Measurements from ENCODE around the gene SCAANT1. TPM values are rescaled to one million over a fixed set of nuclear protein-coding genes. Genes with fewer than 3 reads are reported as not detected.
A peak's percentile ranks its signal among the peaks of the same experiment; 100 is the strongest.

Gene SCAANT1
- total RNA-seq, 2 donors from 2014 or later, result 2.4 TPM; not detected in 1

DNA sequence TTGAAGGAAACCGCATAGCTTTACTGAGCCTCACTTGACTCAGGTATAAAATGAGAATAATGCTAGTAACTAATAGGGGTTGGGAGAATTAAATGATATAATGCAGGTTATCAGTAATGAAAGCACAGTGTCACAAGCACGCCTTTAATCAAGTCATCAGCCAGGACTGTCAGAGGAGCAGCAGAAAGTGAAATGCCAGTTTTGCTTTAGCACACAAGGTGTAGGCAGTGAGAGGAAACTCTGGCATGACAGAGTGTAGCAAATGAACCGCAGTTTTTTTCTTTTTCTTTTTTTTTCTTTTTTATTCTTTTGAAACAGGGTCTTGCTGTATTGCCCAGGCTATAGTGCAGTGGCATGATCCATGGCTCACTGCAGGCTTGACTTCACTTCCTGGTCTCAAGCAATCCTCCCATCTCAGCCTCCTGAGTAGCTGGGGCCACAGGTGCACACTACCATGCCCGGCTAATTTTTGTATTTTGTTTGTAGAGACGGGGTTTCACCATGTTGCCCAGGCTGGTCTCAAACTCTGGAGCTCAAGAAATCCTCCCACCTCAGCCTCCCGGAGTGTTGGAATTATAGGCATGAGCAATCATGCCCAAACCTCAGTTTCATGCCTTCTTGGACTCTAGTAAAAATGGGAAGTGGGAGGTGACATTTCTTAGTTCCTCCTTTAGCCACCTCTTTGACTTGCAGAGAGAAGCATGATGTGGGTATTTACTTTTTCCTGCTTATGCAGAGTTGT, 9.7 kb upstream of the SCAANT1 start:
- no peak for ATAC-seq (replicated peaks)
- H3K4me1 Mint-ChIP-seq, result peaks cover 33% of the 10 kb centered on the region
- no peak overlapping the region for H3K4me3 Mint-ChIP-seq
- no peaks in the 10 kb centered on the region for H3K9me3 Mint-ChIP-seq
- H3K36me3 Mint-ChIP-seq (ENCODE audit: low read depth), result peaks cover 93% of the 10 kb centered on the region
- H3K27ac Mint-ChIP-seq, result no peak overlapping the region
- no peaks in the 10 kb centered on the region for H3K27me3 Mint-ChIP-seq

DNA sequence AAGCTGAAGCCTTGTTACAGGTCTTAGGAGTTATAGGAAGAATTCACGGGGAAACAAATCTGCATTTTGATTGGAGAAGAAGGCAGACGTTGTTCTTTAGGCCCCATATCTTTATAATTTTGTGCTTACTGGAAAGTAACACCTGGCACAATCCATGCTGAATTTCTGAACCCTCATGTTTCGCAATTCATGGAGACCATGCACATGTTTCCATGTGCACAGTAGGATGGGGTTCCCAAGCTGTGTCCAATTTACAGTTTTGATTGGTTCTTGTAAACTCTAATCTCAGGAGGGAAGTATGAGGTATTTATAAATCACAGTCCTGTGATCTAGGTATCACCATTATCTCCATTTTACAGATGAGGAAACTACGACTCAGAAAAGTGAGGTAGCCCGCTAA, 7.8 kb upstream of the SCAANT1 start:
- Mint-ChIP-seq H3K27me3 (no peaks in the 10 kb centered on the region), H3K9me3 (no peaks in the 10 kb centered on the region), H3K36me3 (ENCODE audit: low read depth) (peaks cover 90% of the 10 kb centered on the region), H3K27ac (no peak overlapping the region), H3K4me3 (no peak overlapping the region), H3K4me1 (peaks cover 34% of the 10 kb centered on the region)
- ATAC-seq (replicated peaks), result no peak

DNA sequence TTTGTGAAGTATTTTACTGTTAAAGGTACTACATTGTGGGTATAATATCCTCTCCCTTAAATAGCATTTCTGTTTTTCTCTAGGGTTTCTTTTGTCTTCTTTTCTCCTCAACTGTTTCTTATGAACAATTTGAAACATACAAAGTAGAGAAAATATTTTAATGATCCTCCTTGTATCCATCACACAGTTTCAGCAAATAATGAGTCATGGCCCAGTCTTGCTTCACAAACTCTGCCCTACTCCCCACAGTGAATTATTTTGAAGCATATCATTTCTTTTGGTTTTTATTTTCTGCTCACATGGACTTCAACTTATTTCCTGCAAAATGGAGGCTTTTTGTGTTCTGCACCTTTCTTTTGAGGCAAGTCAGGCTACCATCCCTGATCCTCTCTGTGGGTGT, 6.1 kb upstream of the SCAANT1 start:
- H3K4me1 Mint-ChIP-seq, result peaks cover 31% of the 10 kb centered on the region
- peaks cover 90% of the 10 kb centered on the region for H3K36me3 Mint-ChIP-seq (ENCODE audit: low read depth)
- H3K9me3 Mint-ChIP-seq, result no peaks in the 10 kb centered on the region
- ATAC-seq (replicated peaks), result no peak
- no peak overlapping the region for H3K27ac Mint-ChIP-seq
- H3K4me3 Mint-ChIP-seq, result no peak overlapping the region
- H3K27me3 Mint-ChIP-seq, result no peaks in the 10 kb centered on the region

DNA sequence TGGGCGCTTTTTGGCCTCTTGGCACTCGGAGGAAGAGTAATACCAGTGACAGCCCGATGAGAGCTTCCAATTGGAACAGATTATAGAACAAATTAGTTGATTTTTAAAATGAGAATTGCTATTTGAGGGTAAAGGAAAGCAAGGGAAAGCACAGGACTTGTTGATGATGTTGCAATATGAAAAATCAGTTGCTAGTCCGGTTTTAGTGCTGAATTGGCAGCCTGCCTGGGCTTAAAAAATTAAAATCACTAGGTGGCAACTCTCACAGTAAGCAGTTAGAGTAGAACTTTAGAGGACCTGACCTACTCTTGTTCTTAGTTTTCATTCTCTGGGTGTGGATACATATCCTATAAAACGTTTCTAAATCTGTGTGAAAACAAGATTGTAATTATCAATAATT, 2.1 kb upstream of the SCAANT1 start:
- peak overlapping the region; percentile 83 for H3K4me3 Mint-ChIP-seq
- H3K27ac Mint-ChIP-seq, result no peak overlapping the region
- no peaks in the 10 kb centered on the region for H3K27me3 Mint-ChIP-seq
- peaks cover 32% of the 10 kb centered on the region for H3K4me1 Mint-ChIP-seq
- peaks cover 64% of the 10 kb centered on the region for H3K36me3 Mint-ChIP-seq (ENCODE audit: low read depth)
- no peaks in the 10 kb centered on the region for H3K9me3 Mint-ChIP-seq
- ATAC-seq (replicated peaks), result no peak

DNA sequence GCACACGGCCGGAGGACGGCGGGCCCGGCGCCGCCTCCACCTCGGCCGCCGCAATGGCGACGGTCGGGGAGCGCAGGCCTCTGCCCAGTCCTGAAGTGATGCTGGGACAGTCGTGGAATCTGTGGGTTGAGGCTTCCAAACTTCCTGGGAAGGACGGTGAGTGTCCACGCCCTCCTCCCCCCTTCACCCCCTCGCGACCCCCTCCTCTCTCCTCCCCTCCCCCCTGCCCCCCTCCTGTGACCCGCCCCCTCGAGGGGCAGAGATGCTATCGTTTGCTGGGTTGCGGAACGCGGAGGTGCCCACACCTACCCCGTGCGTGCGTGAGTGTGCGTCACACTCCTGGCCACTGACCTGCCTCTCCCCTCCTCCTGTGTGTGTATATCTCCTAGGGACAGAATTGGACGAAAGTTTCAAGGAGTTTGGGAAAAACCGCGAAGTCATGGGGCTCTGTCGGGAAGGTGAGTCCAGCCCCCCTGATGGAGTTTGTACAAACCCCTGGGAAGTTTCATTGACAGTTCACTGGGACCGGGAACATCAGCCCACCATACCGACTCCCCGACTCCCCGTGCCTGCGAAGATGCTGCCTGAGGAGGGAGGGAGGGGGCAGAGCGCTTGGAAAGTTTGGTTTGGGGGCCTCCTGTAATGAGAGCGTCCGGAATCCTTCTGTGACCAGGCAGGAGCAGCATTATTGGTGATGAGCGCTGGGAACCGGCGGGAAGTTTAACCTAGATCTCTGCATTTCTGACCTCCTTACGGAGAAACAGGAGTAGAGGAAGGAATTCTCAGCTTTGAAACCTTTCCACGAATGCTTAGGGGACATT, 795 bp upstream of the SCAANT1 start:
- peak overlapping the region; percentile 89 for H3K27ac Mint-ChIP-seq
- no peaks in the 10 kb centered on the region for H3K27me3 Mint-ChIP-seq
- peak overlapping the region; percentile 83 for H3K4me3 Mint-ChIP-seq
- H3K9me3 Mint-ChIP-seq, result no peaks in the 10 kb centered on the region
- ATAC-seq (replicated peaks), result peak; percentile 47
- peaks cover 50% of the 10 kb centered on the region for H3K36me3 Mint-ChIP-seq (ENCODE audit: low read depth)
- H3K4me1 Mint-ChIP-seq, result peaks cover 27% of the 10 kb centered on the region

DNA sequence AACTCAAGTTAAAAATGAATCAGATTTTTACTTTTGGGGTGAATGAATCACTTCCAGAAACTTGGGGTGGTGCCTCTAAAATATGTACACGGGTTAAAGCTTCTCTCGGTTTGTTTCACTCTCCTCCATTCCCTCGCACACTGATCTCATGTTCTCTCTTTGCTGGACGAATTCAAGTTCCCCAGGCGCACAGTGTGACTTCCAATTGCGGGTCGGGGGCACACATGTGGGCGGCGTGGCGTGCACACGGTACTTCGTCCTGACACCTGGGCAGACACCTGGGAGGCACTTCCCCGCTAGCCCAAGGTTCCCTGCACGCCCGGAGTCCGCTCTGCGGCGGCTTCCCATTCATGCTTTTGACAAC, 692 bp downstream of the SCAANT1 start:
- peaks cover 17% of the 10 kb centered on the region for H3K4me1 Mint-ChIP-seq
- H3K27ac Mint-ChIP-seq, result peak overlapping the region; percentile 95
- ATAC-seq (replicated peaks), result peak; percentile 77
- peaks cover 35% of the 10 kb centered on the region for H3K36me3 Mint-ChIP-seq (ENCODE audit: low read depth)
- H3K4me3 Mint-ChIP-seq, result peak overlapping the region; percentile 88
- no peaks in the 10 kb centered on the region for H3K9me3 Mint-ChIP-seq
- H3K27me3 Mint-ChIP-seq, result no peaks in the 10 kb centered on the region

DNA sequence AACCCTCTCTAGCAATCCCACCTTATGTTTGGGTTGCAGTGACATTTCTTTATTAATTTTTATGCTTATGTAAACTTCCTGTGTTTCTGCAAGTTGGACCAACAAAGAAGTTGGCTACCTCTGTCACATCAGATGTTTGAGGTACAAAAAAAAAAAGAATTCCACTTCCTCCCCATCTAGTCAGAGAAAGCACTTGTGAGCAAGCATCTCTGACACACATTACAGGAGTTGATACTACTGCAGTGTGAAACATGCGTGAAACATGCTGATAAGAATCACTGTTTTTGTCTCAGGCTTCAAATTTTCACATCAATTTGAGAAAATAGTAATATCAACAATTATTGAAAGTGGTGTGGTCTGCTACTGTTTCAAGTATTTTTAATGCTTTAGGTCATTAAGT, 1.3 kb downstream of the SCAANT1 start:
- no peaks in the 10 kb centered on the region for H3K9me3 Mint-ChIP-seq
- H3K27me3 Mint-ChIP-seq, result no peaks in the 10 kb centered on the region
- H3K4me3 Mint-ChIP-seq, result peak overlapping the region; percentile 88
- H3K27ac Mint-ChIP-seq, result peak overlapping the region; percentile 95
- H3K36me3 Mint-ChIP-seq (ENCODE audit: low read depth), result peaks cover 29% of the 10 kb centered on the region
- H3K4me1 Mint-ChIP-seq, result peaks cover 15% of the 10 kb centered on the region
- peak; percentile 64 for ATAC-seq (replicated peaks)

DNA sequence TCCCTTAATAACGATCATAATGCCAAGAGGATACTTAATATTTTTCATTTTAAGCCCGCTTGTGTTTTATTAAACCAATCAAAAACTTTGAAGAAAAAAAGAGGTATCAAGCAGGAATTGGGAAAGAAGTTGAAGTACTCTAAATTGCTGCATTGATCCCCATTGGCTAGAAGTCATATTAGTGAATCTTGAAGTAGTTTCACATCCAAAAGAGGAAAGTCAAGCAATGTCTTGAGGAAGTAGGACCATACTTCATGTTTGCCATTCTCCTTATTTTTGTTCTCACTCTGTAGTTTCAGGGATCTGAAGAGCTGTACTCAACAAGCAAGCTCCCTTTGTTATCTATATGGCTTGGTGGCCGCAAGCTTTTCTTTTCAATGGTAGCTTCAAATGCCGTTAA, 2.2 kb downstream of the SCAANT1 start:
- Mint-ChIP-seq H3K4me3 (peak overlapping the region; percentile 88), H3K36me3 (ENCODE audit: low read depth) (peaks cover 30% of the 10 kb centered on the region), H3K27ac (peak overlapping the region; percentile 95), H3K27me3 (no peaks in the 10 kb centered on the region), H3K9me3 (no peaks in the 10 kb centered on the region), H3K4me1 (peaks cover 15% of the 10 kb centered on the region)
- no peak for ATAC-seq (replicated peaks)

DNA sequence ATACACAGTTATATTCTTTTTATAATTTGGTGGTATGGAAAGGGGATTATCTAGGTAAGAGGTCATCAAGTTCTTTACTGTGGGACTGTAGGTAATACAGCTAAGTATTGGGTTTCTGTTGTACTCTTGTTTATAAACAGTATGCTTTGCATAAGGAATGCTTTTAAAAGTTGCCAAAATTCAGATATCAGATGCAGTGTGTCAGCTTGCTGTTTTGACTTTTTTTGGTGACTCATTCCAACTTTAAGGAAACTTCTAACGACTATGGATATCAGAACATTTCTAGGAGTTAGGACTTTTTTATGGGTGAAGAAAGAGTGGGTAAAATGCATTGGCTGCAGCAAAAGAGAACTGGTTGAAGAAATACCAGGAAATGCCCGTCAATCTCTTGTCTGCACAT, 2.8 kb downstream of the SCAANT1 start:
- Mint-ChIP-seq H3K9me3 (no peaks in the 10 kb centered on the region), H3K27ac (no peak overlapping the region), H3K4me1 (peaks cover 11% of the 10 kb centered on the region), H3K4me3 (no peak overlapping the region), H3K36me3 (ENCODE audit: low read depth) (peaks cover 29% of the 10 kb centered on the region), H3K27me3 (no peaks in the 10 kb centered on the region)
- no peak for ATAC-seq (replicated peaks)

DNA sequence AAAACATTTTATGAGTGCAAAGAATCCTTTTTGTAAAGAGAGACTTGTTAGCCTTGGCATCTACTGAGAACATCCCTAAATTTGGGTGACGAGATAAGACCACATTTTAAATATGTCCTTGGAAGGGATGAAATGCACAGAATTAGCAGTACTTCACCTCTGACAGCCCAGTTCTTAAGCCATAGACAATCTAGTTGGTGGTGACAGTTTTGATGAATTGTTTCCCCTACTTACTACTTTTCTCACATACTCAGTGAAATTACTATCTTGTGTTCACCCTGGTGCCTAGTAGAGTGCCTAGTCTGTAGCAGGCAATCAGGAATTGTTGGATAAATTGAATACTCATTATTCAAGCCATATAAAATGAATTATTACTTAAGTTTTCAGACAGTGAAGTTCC, 3.4 kb downstream of the SCAANT1 start:
- H3K9me3 Mint-ChIP-seq, result no peaks in the 10 kb centered on the region
- no peaks in the 10 kb centered on the region for H3K27me3 Mint-ChIP-seq
- peaks cover 28% of the 10 kb centered on the region for H3K36me3 Mint-ChIP-seq (ENCODE audit: low read depth)
- no peak for ATAC-seq (replicated peaks)
- peaks cover 6% of the 10 kb centered on the region for H3K4me1 Mint-ChIP-seq
- H3K4me3 Mint-ChIP-seq, result no peak overlapping the region
- H3K27ac Mint-ChIP-seq, result no peak overlapping the region

DNA sequence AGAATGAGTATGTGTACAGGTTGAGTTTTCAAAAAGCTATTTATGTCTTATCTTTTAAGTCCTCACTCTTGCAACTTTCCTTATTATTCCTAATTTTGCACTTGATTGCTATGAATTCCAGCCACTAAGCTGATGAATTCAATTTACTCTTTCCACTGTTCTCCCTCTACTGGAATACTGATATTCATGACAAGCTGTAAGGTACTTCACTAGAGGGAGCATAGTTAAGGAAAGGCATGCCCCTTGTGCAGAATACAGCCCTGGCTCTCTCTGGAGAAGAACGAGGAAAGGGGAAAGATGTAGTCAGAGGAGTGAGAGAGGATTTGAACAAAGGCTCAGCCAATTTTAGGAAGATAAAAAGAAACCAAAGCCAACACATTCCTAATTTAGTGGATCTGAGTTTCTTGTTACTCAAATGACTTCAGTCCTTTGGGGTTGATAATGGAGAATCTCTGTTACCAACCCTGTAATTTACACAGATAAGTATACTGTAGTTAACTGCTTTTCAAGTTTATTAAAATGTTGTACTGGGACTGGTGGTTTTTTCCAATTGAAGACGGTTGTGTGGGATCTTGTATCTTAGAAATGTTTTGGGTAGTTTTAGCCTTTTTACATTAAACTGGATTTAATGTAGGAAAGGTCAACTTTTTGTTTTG, 4.0 kb downstream of the SCAANT1 start:
- H3K4me1 Mint-ChIP-seq, result peaks cover 6% of the 10 kb centered on the region
- H3K36me3 Mint-ChIP-seq (ENCODE audit: low read depth), result peaks cover 28% of the 10 kb centered on the region
- ATAC-seq (replicated peaks), result no peak
- H3K4me3 Mint-ChIP-seq, result no peak overlapping the region
- H3K27ac Mint-ChIP-seq, result no peak overlapping the region
- H3K9me3 Mint-ChIP-seq, result no peaks in the 10 kb centered on the region
- no peaks in the 10 kb centered on the region for H3K27me3 Mint-ChIP-seq

DNA sequence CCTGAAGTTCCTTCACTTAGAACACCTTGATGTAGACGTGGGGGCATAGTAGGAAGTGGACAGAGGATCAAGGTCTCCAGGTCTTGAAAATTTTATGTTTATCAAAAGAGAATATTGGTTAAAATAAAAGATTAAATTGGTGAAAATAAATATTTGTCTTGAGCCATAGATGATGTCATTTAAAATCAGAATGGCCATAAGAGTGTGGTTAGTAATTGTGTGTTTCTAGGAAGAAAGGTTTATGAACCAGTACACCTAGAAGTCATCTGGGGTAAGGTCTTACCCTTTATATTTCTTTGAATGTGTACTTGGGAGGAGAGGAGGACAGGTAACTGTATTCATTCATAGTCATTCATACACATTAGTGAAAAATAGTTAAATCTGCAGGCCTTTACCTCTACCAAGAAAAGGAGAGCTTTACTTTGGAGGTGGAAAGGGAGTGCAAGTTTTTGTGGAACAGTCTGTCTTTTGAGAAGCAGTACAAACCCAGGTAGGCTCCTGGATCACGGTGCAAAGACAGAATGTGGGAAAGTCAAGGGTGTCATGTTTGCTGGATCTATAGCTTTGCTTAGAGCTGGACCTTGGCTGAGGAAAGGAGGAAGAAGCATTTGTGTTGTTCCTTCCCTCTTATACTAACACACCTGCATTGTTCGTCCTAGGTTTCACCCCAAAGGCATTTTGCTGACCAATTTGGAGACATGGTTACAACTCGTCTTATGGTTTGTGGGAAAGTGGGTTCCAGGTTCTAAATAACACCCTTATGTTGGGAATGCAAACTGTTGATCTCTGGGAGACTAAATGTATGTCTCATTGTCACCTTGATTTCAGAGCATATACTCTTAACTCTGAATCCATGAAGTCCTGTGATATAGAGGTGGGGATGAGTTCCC, 6.2 kb downstream of the SCAANT1 start:
- Mint-ChIP-seq H3K27me3 (no peaks in the 10 kb centered on the region), H3K9me3 (no peaks in the 10 kb centered on the region), H3K4me1 (peaks cover 3% of the 10 kb centered on the region), H3K36me3 (ENCODE audit: low read depth) (peaks cover 38% of the 10 kb centered on the region), H3K4me3 (no peak overlapping the region), H3K27ac (no peak overlapping the region)
- no peak for ATAC-seq (replicated peaks)

DNA sequence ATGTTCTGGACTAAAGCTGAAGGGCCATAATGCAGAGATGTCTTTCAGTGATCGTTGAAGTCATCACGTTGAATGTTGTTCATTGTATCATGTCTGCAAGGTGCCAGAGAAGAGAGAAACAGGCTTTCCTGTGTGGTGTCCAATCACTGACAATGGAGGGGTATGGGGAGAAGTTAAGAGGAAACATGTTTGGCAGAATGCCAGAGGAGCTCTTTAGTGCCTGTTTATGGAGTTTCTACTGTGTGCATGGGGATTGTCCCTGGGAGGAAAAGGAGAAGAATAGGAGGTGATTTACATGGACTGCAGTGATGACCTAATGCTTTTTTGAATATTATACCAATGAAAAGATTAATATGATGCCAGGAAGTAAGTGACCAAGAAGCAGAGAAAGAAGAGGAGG, 11.7 kb downstream of the SCAANT1 start:
- Mint-ChIP-seq H3K27ac (peak overlapping the region; percentile 16), H3K4me1 (peaks cover 17% of the 10 kb centered on the region), H3K9me3 (no peaks in the 10 kb centered on the region), H3K4me3 (peak overlapping the region; percentile 11), H3K27me3 (no peaks in the 10 kb centered on the region), H3K36me3 (ENCODE audit: low read depth) (peaks cover 66% of the 10 kb centered on the region)
- no peak for ATAC-seq (replicated peaks)

DNA sequence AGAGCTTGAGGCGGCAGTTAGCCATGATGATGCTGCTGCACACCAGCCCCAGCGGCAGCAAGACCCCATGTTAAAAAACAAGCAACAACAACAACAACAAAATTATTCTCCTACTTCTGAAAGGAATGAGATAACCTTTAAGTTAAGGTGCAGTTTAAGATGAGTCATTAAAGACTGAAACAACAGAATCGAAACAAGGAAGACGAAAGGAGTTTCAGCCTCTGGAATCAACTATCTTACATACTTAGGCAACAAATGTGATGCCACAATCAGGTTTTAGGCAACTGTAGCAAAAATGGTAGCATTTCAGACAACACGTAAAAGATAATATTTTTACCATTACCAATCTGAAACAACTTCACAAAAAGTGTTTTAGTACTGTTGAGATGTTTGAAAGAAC, 12.2 kb downstream of the SCAANT1 start:
- H3K27ac Mint-ChIP-seq, result peak overlapping the region; percentile 16
- no peaks in the 10 kb centered on the region for H3K27me3 Mint-ChIP-seq
- H3K4me3 Mint-ChIP-seq, result peak overlapping the region; percentile 11
- peaks cover 21% of the 10 kb centered on the region for H3K4me1 Mint-ChIP-seq
- H3K9me3 Mint-ChIP-seq, result no peaks in the 10 kb centered on the region
- peaks cover 61% of the 10 kb centered on the region for H3K36me3 Mint-ChIP-seq (ENCODE audit: low read depth)
- peak; percentile 78 for ATAC-seq (replicated peaks)
